Esophagus squamous epithelium (tissue), 4 donors: ENCODE results near the gene TTC19.

ENCODE experiments used
- CTCF ChIP-seq, 6 experiments: fragments of 450-650 bp in 4 of 6; fragments of 200-600 bp in 2 of 6; sonication (generic) in 2 of 6; IDR thresholded peaks; one replicate each; pipeline ENCODE4 v1.5.1; 2016 to 2019; ENCODE audit warnings: antibody characterized with exemption in 6 of 6, mild to moderate bottlenecking in 4 of 6, moderate library complexity in 4 of 6
- POLR2A ChIP-seq, 4 donors: fragments of 450-650 bp; IDR thresholded peaks; one replicate each; pipeline ENCODE4 v1.6.1; 2017; ENCODE audit warnings: antibody characterized with exemption in 4 of 4, mild to moderate bottlenecking in 4 of 4, moderate library complexity in 3 of 4

GRCh38 chr17:16061631-16062030, 62.0 kb downstream of the TTC19 start:
- TF ChIP-seq POLR2A (IDR thresholded peaks at IDR 0.05) (no peak), CTCF (IDR thresholded peaks at IDR 0.05) (no peak)
